RPMI8226 (cell line): ENCODE data around the gene LEPROT.
"Not testable (repeated sequence)": the region's sequence is repeated elsewhere in the genome, so short reads cannot be mapped to it uniquely, and the experiment has no call there.

Experiments used
- DNase-seq: peaks from one replicate; pipeline ENCODE4 v3.0.0-alpha.2; 2015

Gene LEPROT, protein sequence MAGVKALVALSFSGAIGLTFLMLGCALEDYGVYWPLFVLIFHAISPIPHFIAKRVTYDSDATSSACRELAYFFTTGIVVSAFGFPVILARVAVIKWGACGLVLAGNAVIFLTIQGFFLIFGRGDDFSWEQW

DNA sequence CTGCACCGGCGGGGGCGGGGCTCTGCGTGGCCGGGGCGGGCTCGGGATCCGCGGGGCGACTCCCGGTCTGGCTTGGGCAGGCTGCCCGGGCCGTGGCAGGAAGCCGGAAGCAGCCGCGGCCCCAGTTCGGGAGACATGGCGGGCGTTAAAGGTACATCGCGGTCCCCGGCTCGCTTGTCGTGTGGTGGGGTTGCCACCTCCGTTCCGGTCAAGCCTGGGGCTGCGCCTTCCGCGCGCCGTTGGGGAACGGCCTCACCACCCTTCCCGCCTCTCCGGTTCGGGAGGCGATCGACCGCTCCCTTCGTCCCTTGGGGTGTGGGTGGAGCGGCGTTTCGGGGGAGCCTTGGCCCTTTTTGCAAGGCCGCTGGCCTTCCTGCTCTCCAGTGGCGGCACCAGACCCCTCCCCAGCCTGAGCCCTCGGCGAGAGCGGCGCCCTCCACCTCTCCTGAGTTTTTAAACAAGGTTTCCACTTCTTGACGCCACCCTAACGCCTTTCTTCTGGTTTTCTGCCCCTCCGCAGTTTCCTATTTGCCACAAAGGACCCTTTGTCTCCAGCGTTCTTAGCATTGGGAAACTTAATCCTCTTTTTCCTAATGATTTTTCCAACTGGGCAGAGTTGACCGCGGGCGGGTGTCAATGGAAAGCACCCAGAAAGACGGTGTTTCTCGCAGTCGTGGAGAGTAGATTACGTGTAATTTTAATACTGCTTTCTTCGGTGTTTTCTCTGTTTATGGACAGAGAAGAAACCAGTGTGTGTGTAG, at the start of gene LEPROT, which contains the start of gene LEPR:
Gene LEPROT (plus strand): TSS at position 79 of the 761 bp plus-strand sequence. CDS start 57 bp downstream, at position 136.
Gene LEPR (plus strand): TSS at position 79 of the 761 bp plus-strand sequence. CDS start 144,898 bp downstream, outside the sequence.
- DNase-seq, result no peak

GRCh38 chr1:65371544-65371943, 48.9 kb upstream of the LEPROT start:
- DNase-seq, result no peak

DNA sequence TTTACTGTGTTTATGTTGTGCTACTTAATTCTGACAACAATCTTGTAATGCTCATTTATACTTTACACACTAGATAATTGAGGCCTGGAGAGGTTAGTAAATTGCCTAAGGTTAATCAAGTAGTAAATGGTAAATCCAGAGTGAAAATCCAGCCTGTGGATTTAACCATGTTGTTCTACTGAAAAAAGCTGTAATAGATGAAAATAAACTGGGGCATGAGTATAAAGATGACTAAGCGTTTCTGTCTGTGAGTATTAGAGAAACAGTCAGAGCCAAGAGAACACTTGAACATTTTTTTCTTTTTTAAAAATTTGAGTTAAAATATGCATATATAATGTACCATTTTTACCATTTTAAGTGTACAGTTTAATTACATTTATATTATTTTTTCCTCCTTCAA, 47.9 kb upstream of the LEPROT start:
- no peak for DNase-seq

DNA sequence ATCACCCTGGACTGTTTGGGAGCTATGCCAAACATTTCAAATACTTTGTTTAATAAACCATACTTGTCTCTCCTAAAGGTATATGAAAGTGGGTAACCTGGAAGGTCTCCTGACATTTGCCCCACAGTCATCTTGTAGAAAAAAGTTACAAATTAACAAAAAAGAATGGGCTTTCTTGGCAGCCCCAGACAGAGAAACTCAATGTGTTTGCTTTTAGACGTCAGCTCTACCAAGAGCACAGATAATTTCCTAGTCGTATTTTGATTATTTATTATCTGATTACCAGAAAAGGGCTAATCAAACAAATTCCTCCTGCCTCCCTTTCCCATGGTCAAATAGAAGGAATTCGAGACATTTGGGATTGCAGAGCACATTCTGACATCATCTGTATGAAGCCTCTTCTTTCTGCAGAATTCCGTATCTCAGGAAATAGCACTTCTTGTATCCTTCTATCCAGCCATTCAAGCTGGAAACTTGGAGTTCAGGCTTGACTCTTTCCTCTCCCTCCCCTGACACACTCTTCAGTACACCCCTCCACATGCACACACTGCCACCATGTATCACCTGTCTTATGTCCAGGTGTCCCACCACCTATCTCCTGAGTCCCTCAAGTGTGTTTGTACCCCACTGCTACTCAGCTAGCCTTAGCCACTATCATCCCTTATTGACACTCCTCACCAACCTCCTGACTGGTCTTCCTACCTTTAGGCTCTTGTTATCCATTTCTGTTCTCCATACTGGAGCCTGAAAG, 42.8 kb upstream of the LEPROT start:
- no peak for DNase-seq

DNA sequence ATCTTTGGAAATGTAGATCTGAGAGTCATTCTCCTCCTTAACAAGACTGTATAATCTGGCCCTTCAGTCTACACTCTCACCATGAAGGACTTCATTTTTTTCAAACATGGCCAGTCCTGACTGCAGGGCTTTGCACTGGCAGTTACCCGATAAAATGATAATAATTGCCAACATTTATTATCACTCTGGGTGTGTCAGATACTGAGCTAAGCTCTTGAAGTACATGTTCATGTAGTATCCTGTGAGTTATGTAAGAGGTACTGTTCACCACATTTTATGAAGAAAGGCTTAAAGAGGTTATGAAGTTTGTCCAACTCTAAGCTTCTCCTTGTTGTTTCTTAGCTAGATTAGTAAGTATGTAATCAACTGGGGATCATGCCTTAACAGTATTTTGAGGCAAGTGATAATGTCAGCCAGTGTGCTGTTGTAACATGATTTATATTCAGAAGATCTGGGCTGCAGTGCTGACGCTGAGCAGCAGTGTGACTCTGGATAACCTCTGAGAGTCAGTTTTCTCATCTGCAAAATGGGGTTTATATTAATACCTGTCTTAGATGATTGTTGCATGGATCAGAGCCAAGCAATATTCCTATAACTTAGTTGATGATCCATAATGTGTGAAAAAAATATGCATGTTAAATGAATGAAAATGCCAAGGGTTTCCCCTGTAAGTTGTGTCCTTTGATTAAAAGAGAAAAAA, 42.1 kb upstream of the LEPROT start:
- no peak for DNase-seq

DNA sequence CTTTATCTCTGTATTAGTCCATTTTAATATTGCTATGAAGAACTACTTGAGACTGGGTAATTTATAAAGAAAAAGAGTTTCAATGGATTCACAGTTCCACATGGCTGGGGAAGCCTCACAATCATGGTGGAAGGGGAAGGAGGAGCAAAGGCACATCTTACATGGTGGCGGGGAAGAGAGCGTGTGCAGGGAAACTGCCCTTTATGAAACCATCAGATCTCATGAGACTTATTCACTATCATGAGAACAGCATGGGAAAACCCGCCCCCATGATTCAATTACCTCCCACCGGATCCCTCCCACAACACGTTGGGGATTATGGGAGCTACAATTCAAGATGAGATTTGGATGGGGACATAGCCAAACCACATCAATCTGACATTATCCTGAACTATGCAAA, 36.0 kb upstream of the LEPROT start:
- DNase-seq, result not testable (repeated sequence)

- DNase-seq, result no peak
These were observed 34.0 kb upstream of the LEPROT start for GRCh38 chr1:65386439-65386838.

DNA sequence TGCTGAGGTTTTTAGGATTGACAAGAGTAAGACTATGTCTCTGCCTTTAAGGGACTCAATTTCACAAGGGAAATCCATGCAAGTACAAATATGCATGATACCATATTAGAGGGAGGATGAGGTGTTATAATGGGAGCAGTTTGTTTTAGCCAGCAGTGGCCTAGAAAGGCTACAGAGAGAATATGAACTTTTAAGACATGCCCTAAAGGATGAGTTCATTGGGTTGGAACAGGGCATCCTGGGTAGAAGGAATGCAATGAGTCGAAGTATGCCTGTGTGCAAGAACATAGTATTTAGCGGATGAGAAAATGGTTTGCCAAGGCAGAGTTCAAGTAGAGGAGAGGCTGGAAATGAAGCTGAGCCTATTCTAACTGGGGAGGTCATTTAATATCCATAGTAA, 32.6 kb upstream of the LEPROT start:
- DNase-seq, result no peak

- DNase-seq, result no peak
These were observed 31.4 kb upstream of the LEPROT start for GRCh38 chr1:65388908-65389695.

DNA sequence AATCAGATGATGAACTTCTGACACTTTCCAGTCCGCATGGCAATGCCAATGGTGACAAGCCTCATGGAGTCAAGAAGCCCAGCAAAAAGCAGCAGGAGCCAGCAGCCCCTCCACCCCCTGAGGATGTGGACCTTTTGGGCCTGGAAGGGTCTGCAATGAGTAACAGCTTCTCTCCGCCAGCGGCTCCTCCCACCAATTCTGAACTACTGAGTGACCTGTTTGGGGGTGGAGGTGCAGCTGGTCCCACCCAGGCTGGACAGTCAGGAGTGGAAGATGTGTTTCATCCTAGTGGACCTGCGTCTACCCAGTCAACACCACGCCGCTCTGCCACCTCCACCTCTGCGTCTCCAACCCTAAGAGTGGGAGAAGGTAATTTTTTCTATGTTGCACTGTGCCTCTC, 28.0 kb upstream of the LEPROT start:
- no peak for DNase-seq

DNA sequence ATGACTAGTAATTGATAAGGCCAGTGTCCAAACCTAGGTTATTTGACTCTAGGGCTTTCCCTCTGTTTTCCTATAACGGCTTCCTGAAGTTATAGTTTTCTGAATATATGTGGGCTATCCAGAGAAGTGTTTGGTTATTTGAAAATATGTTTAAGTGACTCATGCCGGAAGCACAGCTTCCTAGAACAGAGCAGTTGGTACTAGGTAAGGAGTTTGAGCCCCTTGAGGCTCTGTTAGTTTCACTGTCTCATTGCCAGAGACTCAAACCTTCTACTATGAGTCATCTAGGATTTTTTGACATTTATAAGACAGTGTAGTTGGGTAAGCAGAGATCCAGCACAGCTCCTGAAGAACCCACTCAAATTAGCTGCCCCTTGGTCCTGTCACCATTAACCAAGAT, 27.1 kb upstream of the LEPROT start:
- no peak for DNase-seq

DNA sequence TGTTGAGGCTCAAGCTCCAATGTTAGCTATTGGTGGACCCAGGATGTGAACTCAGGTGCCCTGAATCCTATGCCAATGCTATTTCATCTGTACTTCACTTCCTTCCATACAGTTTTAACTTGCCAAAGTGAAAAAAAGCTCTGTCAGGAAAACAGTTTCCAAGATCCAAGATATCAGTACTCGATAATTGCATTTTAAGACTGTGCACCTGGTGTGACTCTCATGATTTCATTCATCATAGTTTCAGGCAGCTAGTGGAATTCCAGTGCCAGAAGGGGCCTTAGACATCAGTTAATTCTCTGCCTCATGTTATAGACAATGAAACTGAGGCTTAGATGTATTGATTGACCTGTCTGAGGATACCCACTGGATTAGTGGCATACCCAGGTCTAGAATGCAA, 26.5 kb upstream of the LEPROT start:
- no peak for DNase-seq

GRCh38 chr1:65395887-65396612, 24.4 kb upstream of the LEPROT start:
- DNase-seq, result no peak

DNA sequence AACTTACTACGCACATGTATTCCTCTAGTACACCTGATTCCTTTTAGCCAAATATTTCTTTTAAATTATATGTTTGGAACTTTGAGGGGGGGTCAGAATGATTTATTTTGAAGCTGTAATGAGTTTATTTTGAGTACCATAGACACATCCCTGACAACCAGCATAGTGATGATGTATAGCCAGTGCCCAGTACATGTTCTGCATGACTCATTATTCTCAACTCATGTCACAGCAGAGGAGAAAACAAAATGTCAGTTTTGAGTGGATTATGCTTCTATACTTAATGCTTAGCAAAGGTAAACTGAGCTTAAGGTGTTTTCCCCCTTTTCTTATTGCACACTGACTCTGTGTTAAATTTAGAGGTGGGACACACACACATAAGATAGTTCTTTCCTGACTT, 22.4 kb upstream of the LEPROT start:
- no peak for DNase-seq

GRCh38 chr1:65399003-65399402, 21.5 kb upstream of the LEPROT start:
- no peak for DNase-seq

DNA sequence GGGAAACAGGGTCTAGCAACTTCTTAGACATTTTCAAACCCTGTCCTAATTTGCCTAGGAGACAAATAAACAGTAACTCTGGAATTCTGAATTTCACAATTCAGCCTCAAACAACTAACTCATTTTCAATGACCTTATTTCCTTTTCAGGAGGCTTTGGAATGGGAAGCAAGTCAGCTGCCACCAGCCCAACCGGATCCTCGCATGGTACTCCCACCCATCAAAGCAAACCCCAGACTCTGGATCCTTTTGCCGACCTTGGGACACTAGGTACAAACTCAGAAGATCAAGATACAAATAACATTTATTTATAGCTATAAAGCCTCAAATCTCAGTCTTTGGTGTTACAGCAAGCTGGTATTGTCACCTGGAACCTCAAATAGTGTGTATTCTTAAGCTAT, 18.9 kb upstream of the LEPROT start:
- no peak for DNase-seq

DNA sequence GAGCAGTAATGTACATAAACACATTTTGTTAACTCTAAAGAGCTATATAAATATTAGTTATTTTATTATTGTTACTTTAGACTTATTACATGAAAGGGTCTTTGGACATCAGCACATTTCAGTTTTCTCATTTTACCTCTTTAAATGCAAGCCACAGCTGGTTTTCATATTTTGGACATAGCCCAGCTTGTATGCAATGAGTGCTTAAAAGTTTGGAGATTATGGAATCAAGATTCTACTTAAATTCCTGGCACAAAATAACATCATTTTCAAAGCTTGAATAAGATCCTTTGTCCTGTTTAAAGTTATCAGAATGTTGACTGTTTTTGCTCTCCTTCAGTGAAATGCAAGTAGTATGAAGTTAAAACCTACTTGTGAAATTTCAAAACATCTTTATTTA, 15.5 kb upstream of the LEPROT start:
- DNase-seq, result no peak

- DNase-seq, result no peak
These were observed 12.6 kb upstream of the LEPROT start for GRCh38 chr1:65407877-65408276.

- no peak for DNase-seq
These were observed 11.2 kb upstream of the LEPROT start for GRCh38 chr1:65409314-65409713.

- DNase-seq, result no peak
These were observed 10.6 kb upstream of the LEPROT start for GRCh38 chr1:65409816-65410326.

DNA sequence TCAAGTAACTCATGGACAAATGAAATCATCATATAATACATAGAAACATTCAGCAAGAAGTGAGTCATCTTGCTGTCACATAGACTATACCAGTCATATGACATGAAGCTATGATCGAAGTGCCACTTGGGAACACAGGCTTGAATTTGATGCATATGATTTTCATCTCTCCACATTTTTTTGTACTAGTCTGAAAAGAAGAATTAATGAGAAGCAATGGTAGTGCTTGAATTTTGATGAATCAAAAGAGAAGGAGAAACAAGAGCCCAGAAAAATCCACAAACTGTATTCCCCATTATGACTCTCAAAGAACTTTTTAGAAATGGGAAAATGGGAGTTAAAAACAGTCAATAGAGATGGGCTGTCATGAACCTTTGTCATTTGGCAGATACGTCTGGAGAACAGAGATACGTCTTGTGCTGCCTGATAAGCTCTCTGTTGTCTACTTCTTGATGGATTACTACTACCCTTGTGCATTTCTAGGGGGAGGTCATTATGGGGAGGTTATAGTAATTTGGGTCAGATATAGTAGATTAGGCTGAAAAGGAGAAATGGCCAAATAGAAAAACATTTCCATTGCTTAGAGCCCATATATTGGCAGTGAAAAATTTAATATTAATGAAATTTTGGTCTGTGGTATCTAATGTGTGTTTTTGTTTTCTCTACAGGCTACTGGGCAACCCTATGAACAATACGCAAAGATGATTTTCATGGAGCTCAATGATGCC, 8.0 kb upstream of the LEPROT start:
- no peak for DNase-seq
